Central memory CD8-positive, alpha-beta T cell (primary cell): ENCODE results near the gene WDR1.

Source experiments
- ATAC-seq: fragments of 150-1000 bp; cut with Tn5 transposase; replicated peaks from 2 replicates; pipeline ENCODE4 v1.10.0; 2022; ENCODE audit warnings: mild to moderate bottlenecking, moderate FRiP score, moderate number of reproducible peaks; ENCODE audit not compliant: poor library complexity, severe bottlenecking; ENCODE audit errors: extremely low read depth
- DNase-seq, 2 donors: peaks; one replicate each; pipeline ENCODE4 v3.0.0; 2021; ENCODE audit warnings: low spot score in 2 of 2
- H3K27ac Mint-ChIP-seq: one replicate; pipeline ENCODE4 v1.8.0; 2022; ENCODE audit warnings: low read depth, mild to moderate bottlenecking, moderate library complexity, mixed read lengths
- H3K27me3 Mint-ChIP-seq: one replicate; pipeline ENCODE4 v1.8.0; 2022; ENCODE audit warnings: mixed read lengths
- H3K36me3 Mint-ChIP-seq: one replicate; pipeline ENCODE4 v1.8.0; 2022; ENCODE audit warnings: mild to moderate bottlenecking, moderate library complexity, mixed read lengths; ENCODE audit not compliant: insufficient read depth
- H3K4me1 Mint-ChIP-seq: one replicate; pipeline ENCODE4 v1.8.0; 2022; ENCODE audit warnings: mixed read lengths
- H3K4me3 Mint-ChIP-seq: one replicate; pipeline ENCODE4 v1.8.0; 2022; ENCODE audit warnings: mild to moderate bottlenecking, moderate library complexity, mixed read lengths
- H3K9me3 Mint-ChIP-seq: one replicate; pipeline ENCODE4 v1.8.0; 2022; ENCODE audit warnings: mixed read lengths

Gene WDR1

GRCh38 chr4:10097906-10098779 is 18.5 kb downstream of the WDR1 start:
- peaks cover 93% of the 10 kb centered on the region for H3K4me1 Mint-ChIP-seq
- no peak for ATAC-seq
- no peaks in the 10 kb centered on the region for H3K27me3 Mint-ChIP-seq
- H3K4me3 Mint-ChIP-seq, result peak overlapping the region; percentile 67
- H3K27ac Mint-ChIP-seq, result peak overlapping the region; percentile 92
- DNase-seq, result no peak
- H3K9me3 Mint-ChIP-seq, result no peaks in the 10 kb centered on the region
- H3K36me3 Mint-ChIP-seq, result peaks cover 62% of the 10 kb centered on the region

GRCh38 chr4:10096978-10097335 is 19.6 kb downstream of the WDR1 start:
- Mint-ChIP-seq H3K9me3 (no peaks in the 10 kb centered on the region), H3K27ac (peak overlapping the region; percentile 92), H3K4me3 (peak overlapping the region; percentile 67), H3K36me3 (peaks cover 65% of the 10 kb centered on the region), H3K4me1 (peaks cover 88% of the 10 kb centered on the region), H3K27me3 (no peaks in the 10 kb centered on the region)
- DNase-seq (no peak), ATAC-seq (no peak)

GRCh38 chr4:10096201-10096977 is 20.2 kb downstream of the WDR1 start:
- DNase-seq, result peak; percentile 46 to 70
- Mint-ChIP-seq H3K9me3 (no peaks in the 10 kb centered on the region), H3K27ac (peak overlapping the region; percentile 92), H3K36me3 (peaks cover 68% of the 10 kb centered on the region), H3K4me3 (peak overlapping the region; percentile 67), H3K4me1 (peaks cover 82% of the 10 kb centered on the region), H3K27me3 (no peaks in the 10 kb centered on the region)
- ATAC-seq, result peak; percentile 78

- Mint-ChIP-seq H3K4me3 (peak overlapping the region; percentile 67), H3K27ac (peak overlapping the region; percentile 92), H3K4me1 (peaks cover 73% of the 10 kb centered on the region), H3K36me3 (peaks cover 71% of the 10 kb centered on the region), H3K27me3 (no peaks in the 10 kb centered on the region), H3K9me3 (no peaks in the 10 kb centered on the region)
- ATAC-seq (no peak), DNase-seq (no peak)
These were observed 21.2 kb downstream of the WDR1 start for GRCh38 chr4:10095296-10095991.

- ATAC-seq, result no peak
- Mint-ChIP-seq H3K27me3 (no peaks in the 10 kb centered on the region), H3K4me1 (peaks cover 67% of the 10 kb centered on the region), H3K9me3 (no peaks in the 10 kb centered on the region), H3K4me3 (peak overlapping the region; percentile 67), H3K36me3 (peaks cover 75% of the 10 kb centered on the region), H3K27ac (peak overlapping the region; percentile 74)
- no peak for DNase-seq
These were observed 21.8 kb downstream of the WDR1 start for GRCh38 chr4:10094841-10095240.

GRCh38 chr4:10093801-10094552 is 22.6 kb downstream of the WDR1 start:
- Mint-ChIP-seq H3K4me3 (peak overlapping the region; percentile 57), H3K27ac (peak overlapping the region; percentile 74), H3K9me3 (no peaks in the 10 kb centered on the region), H3K36me3 (peaks cover 77% of the 10 kb centered on the region), H3K27me3 (no peaks in the 10 kb centered on the region), H3K4me1 (peaks cover 58% of the 10 kb centered on the region)
- ATAC-seq (no peak), DNase-seq (no peak)

GRCh38 chr4:10093271-10093621 is 23.4 kb downstream of the WDR1 start:
- Mint-ChIP-seq H3K4me3 (peak overlapping the region; percentile 57), H3K27me3 (no peaks in the 10 kb centered on the region), H3K4me1 (peaks cover 58% of the 10 kb centered on the region), H3K9me3 (no peaks in the 10 kb centered on the region), H3K36me3 (peaks cover 74% of the 10 kb centered on the region), H3K27ac (peak overlapping the region; percentile 74)
- ATAC-seq (no peak), DNase-seq (no peak)

GRCh38 chr4:10092481-10093270 is 23.9 kb downstream of the WDR1 start:
- H3K4me1 Mint-ChIP-seq, result peaks cover 56% of the 10 kb centered on the region
- DNase-seq, result no peak

GRCh38 chr4:10091531-10092181 is 24.9 kb downstream of the WDR1 start:
- H3K36me3 Mint-ChIP-seq, result peaks cover 75% of the 10 kb centered on the region
- no peaks in the 10 kb centered on the region for H3K27me3 Mint-ChIP-seq
- H3K4me3 Mint-ChIP-seq, result peak overlapping the region; percentile 29
- peaks cover 53% of the 10 kb centered on the region for H3K4me1 Mint-ChIP-seq
- no peak for ATAC-seq
- no peak for DNase-seq
- H3K27ac Mint-ChIP-seq, result peak overlapping the region; percentile 74
- H3K9me3 Mint-ChIP-seq, result no peaks in the 10 kb centered on the region

More at GRCh38 chr4:10092481-10093270, 23.9 kb downstream of the WDR1 start:
- H3K4me3 Mint-ChIP-seq, result peak overlapping the region; percentile 57
- ATAC-seq, result no peak
- peak overlapping the region; percentile 74 for H3K27ac Mint-ChIP-seq
- no peaks in the 10 kb centered on the region for H3K27me3 Mint-ChIP-seq
- H3K9me3 Mint-ChIP-seq, result no peaks in the 10 kb centered on the region
- peaks cover 75% of the 10 kb centered on the region for H3K36me3 Mint-ChIP-seq

- H3K4me1 Mint-ChIP-seq, result peaks cover 43% of the 10 kb centered on the region
- no peak overlapping the region for H3K27ac Mint-ChIP-seq
- no peaks in the 10 kb centered on the region for H3K27me3 Mint-ChIP-seq
- no peak for ATAC-seq
- H3K9me3 Mint-ChIP-seq, result no peaks in the 10 kb centered on the region
- peaks cover 72% of the 10 kb centered on the region for H3K36me3 Mint-ChIP-seq
- H3K4me3 Mint-ChIP-seq, result no peak overlapping the region
- DNase-seq, result no peak
These were observed 25.9 kb downstream of the WDR1 start for GRCh38 chr4:10090467-10091250.
